ENCODE data around the gene EHD2.
"Not testable (repeated sequence)": the region's sequence is repeated elsewhere in the genome, so short reads cannot be mapped to it uniquely, and the experiment has no call there.

The EHD2 gene

DNA sequence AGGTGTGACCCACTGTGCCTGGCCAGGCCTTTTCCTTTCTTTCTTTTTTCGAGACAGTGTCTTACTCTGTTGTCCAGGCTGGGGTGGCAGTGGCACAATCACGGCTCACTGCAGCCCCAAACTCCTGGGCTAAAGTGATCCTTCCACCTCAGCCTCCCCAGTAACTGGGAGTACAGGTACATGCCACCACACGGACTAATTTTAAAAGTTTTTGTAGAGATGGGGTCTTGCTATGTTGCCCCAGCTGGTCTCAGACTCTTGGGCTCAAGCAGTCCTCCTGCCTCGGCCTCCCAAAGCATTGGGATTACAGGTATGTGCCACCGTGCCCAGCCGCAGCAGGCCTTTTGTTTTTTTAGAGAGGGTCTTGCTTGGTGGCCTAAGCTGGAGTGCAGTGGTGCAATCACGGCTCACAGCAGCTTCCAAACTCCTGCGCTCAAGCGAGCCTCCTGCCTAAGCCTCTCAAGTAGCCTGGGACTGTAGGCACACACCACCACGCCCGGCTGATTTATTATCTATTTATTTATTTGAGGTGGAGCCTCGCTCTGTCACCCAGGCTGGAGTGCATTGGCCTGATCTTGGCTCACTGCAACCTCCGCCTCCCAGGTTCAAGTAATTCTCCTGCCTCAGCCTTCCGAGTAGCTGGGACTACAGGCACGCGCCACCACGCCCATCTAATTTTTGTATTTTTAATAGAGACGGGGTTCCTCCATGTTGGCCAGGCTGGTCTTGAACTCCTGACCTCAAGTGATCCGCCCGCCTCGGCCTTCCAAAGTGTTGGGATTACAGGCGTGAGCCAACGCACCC lies 64.2 kb downstream of the EHD2 start:
- not testable (repeated sequence) for H3K9me3 Mint-ChIP-seq; ATAC-seq (replicated peaks; ENCODE audit: extremely low read depth, poor library complexity, severe bottlenecking); H3K27me3 Mint-ChIP-seq; DNase-seq (ENCODE audit: low spot score in 2 of 2)
- Mint-ChIP-seq H3K27ac (ENCODE audit: low read depth) (peak overlapping the region; percentile 91), H3K4me1 (peaks cover 28% of the 10 kb centered on the region), H3K4me3 (peak overlapping the region; percentile 95), H3K36me3 (ENCODE audit: insufficient read depth) (peaks cover 13% of the 10 kb centered on the region)

DNA sequence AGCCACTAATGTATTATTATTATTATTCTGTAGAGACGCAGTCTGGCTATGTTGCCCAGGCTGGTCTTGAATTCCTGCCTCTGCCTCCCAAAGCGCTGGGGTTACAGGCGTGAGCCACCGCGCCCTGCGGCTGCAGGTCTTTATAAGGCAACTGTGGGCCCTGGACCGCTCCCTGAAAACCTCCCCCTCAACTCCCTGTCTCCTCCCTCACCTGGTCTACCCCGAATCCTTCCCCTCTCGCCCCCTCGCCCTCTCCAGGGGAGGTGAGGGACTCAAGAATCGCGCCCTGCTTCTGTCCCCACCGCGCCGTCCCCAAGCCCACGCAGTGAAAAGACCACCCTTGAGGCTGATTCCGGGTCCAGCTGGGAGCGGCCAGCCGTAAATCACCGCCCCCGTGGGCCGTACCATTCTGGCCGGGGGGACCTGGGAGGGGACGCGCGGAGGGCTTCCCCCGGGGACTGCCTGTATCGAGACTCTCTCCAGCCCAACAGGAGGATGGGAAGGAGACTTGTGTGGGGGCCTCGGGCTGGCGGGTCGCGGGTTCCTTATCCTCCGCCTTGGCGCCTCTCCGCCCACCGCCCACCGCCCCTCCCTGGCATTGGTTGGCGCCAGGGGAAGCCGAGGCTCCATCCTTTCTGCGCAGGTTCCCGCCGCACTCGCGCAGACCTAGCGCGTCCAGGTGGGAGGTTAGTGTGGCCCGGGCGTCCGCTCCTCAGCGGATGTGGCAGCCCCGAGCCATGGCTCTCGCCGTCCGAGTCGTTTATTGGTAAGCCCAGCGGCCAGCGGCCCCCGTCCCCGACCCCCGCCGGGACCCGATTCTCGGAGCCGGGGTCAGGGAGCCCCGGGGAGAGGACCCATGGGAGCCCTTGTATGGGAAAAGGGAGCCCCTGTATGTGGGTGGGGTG lies 65.1 kb downstream of the EHD2 start, which contains the start of gene SELENOW:
Gene SELENOW, plus strand, starts transcription at position 655 of the 905 bp plus-strand sequence. Its CDS starts 83 bp downstream, at position 738.
- ATAC-seq (replicated peaks; ENCODE audit: extremely low read depth, poor library complexity, severe bottlenecking) (peak; percentile 91), DNase-seq (ENCODE audit: low spot score in 2 of 2) (peak; percentile 66 to 73)
- Mint-ChIP-seq H3K9me3 (no peaks in the 10 kb centered on the region), H3K27me3 (no peaks in the 10 kb centered on the region), H3K4me3 (peak within 1 kb of the TSS; percentile 95), H3K36me3 (ENCODE audit: insufficient read depth) (peaks cover 16% of the 10 kb centered on the region), H3K4me1 (peaks cover 28% of the 10 kb centered on the region), H3K27ac (ENCODE audit: low read depth) (peak within 1 kb of the TSS; percentile 91)

DNA sequence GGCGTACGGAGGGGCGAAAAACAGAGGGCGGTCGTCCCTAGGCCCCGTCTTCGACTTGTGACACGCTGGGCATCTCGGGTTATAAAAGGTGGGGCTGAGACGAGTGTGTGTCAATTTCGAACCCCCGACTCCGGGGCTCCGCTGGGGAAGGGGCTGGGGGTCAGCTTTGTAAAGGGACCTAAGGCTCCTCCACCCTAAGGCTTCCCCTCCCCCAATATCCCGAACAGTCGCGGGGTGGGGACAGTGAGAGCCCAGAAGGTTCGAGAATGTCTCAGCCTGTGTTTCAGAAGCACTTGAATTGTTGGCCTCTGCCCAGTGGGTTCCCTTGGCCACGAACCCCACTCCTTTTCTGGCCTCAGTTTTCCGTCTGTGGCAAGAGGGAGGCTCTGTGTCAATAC lies 65.7 kb downstream of the EHD2 start:
- peak; percentile 35 for ATAC-seq (replicated peaks; ENCODE audit: extremely low read depth, poor library complexity, severe bottlenecking)
- Mint-ChIP-seq H3K36me3 (ENCODE audit: insufficient read depth) (peaks cover 18% of the 10 kb centered on the region), H3K4me1 (peaks cover 28% of the 10 kb centered on the region), H3K27me3 (no peaks in the 10 kb centered on the region), H3K27ac (ENCODE audit: low read depth) (peak overlapping the region; percentile 91), H3K9me3 (no peaks in the 10 kb centered on the region), H3K4me3 (peak overlapping the region; percentile 95)
- no peak for DNase-seq (ENCODE audit: low spot score in 2 of 2)

DNA sequence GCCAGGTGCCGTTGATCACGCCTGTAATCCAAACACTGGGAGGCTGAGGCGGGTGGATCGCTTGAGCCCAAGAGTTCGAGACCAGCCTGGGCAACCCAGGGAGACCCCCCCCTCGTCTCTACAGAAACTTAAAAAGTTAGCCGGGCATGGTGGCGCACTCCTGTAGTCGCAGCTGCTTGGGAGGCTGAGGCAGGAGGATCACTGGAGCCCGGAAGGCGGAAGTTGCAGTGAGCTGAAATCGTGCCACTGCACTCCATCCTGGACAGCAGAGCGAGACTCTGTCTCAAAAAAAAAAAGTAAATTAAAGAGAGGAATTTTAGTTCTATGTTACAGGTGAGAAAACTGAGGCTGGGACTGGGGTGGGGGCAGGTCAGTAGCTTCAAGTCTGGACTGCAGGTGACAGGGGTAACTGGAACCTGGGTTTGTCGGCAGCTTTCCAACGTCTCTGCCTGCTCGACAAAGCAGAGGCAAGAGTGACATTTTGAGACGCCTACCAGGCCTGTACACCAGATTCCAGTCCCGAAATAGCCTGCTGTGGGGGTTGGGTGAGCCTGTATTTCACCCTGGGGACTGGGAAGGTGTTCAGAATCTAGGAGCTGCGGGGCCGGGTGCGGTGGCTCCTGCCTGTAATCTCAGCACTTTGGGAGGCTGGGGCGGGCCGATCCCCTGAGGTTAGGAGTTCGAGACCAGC lies 66.4 kb downstream of the EHD2 start:
- ATAC-seq (replicated peaks; ENCODE audit: extremely low read depth, poor library complexity, severe bottlenecking) (no peak), DNase-seq (ENCODE audit: low spot score in 2 of 2) (no peak)
- no peaks in the 10 kb centered on the region for H3K9me3 Mint-ChIP-seq
- peak overlapping the region; percentile 91 for H3K27ac Mint-ChIP-seq (ENCODE audit: low read depth)
- peaks cover 24% of the 10 kb centered on the region for H3K36me3 Mint-ChIP-seq (ENCODE audit: insufficient read depth)
- peaks cover 28% of the 10 kb centered on the region for H3K4me1 Mint-ChIP-seq
- peak overlapping the region; percentile 95 for H3K4me3 Mint-ChIP-seq
- H3K27me3 Mint-ChIP-seq, result no peaks in the 10 kb centered on the region

DNA sequence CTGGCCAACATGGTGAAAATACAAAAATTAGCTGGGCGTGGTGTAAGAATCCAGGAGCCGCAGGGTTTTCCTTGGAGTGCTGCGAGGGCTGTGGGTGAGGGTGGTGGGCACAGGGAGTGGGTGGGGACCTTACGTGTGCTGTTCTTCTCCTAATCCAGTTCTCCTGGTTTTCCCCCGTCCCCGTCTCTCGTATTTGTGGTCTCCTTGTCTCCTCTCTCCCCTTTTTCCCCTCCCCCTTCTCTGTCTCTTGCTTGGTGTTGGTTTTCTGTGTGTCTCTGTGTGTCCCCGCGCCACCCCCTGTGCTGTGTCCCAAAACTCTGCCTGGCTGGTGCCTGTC lies 67.0 kb downstream of the EHD2 start:
- Mint-ChIP-seq H3K4me1 (peaks cover 28% of the 10 kb centered on the region), H3K36me3 (ENCODE audit: insufficient read depth) (peaks cover 27% of the 10 kb centered on the region), H3K4me3 (peak overlapping the region; percentile 95), H3K9me3 (no peaks in the 10 kb centered on the region), H3K27me3 (no peaks in the 10 kb centered on the region), H3K27ac (ENCODE audit: low read depth) (peak overlapping the region; percentile 73)
- DNase-seq (ENCODE audit: low spot score in 2 of 2), result no peak
- no peak for ATAC-seq (replicated peaks; ENCODE audit: extremely low read depth, poor library complexity, severe bottlenecking)

DNA sequence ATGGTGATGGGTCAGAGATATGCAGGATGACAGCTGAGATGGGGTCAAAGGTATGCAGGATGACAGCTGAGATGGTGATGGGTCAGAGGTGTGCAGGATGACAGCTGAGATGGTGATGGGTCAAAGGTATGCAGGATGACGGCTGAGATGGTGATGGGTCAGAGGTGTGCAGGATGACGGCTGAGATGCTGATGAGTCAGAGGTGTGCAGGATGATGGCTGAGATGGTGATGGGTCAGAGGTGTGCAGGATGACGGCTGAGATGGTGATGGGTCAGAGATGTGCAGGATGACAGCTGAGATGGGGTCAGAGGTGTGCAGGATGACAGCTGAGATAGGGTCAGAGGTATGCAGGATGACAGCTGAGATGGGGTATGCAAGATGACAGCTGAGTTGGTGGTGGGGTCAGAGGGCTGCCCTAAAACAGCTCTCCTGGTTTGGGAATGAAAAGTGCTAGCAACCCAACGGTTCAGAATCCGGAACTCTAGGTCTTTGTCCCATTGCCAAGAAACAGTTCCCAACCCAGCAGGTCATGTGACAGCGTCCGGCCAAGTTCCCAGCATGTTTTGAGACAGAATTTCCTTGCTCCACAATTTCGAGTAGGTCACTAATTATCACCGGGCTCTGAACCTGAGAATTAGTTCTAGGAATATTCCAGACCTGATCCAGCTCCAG lies 68.5 kb downstream of the EHD2 start:
- no peak for DNase-seq (ENCODE audit: low spot score in 2 of 2)
- H3K4me1 Mint-ChIP-seq, result peaks cover 28% of the 10 kb centered on the region
- no peak overlapping the region for H3K4me3 Mint-ChIP-seq
- ATAC-seq (replicated peaks; ENCODE audit: extremely low read depth, poor library complexity, severe bottlenecking), result no peak
- H3K9me3 Mint-ChIP-seq, result no peaks in the 10 kb centered on the region
- no peaks in the 10 kb centered on the region for H3K27me3 Mint-ChIP-seq
- H3K36me3 Mint-ChIP-seq (ENCODE audit: insufficient read depth), result peaks cover 28% of the 10 kb centered on the region
- H3K27ac Mint-ChIP-seq (ENCODE audit: low read depth), result no peak overlapping the region

DNA sequence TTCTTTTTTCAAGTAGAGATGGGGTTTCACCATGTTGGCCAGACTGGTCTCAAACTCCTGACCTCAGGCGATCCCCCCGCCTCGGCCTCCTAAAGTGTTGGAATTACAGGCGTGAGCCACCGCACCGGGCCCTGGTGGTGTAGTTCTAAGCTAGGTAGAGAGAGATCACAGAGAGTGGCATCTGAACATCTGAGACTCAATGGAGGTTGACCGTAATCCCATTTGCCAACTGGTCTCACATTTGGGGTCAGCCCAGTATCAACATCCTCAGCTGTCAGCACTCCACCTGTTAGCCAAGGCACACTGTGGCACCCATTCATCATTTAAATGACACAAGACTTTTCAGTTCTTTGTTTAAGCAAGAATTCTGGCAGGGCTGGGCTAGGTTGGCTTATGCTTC lies 73.3 kb downstream of the EHD2 start:
- no peak overlapping the region for H3K4me3 Mint-ChIP-seq
- DNase-seq (ENCODE audit: low spot score in 2 of 2) (no peak), ATAC-seq (replicated peaks; ENCODE audit: extremely low read depth, poor library complexity, severe bottlenecking) (no peak)
- H3K36me3 Mint-ChIP-seq (ENCODE audit: insufficient read depth), result peaks cover 21% of the 10 kb centered on the region
- peaks cover 5% of the 10 kb centered on the region for H3K4me1 Mint-ChIP-seq
- H3K27ac Mint-ChIP-seq (ENCODE audit: low read depth), result no peak overlapping the region
- no peaks in the 10 kb centered on the region for H3K9me3 Mint-ChIP-seq
- H3K27me3 Mint-ChIP-seq, result no peaks in the 10 kb centered on the region

DNA sequence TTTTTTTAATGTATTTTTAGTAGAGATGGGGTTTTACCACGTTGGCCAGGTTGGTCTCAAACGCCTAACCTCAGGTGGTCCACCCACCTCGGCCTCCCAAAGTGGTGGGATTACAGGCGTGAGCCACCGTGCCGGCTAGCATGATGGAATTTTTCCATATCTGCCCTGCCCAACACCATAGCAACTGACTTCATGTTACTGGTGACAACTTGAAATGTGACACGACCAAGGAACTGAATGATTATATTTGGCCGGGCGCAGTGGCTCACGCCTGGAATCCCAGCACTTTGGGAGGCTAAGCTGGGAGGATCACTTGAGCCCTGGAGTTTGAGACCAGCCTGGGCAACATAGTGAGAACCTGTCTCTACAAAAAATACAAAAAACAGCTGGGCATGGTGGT lies 74.1 kb downstream of the EHD2 start:
- H3K9me3 Mint-ChIP-seq; H3K4me3 Mint-ChIP-seq; H3K27ac Mint-ChIP-seq (ENCODE audit: low read depth); ATAC-seq (replicated peaks; ENCODE audit: extremely low read depth, poor library complexity, severe bottlenecking); H3K27me3 Mint-ChIP-seq; DNase-seq (ENCODE audit: low spot score in 2 of 2); H3K4me1 Mint-ChIP-seq: not testable (repeated sequence)
- H3K36me3 Mint-ChIP-seq (ENCODE audit: insufficient read depth), result peaks cover 17% of the 10 kb centered on the region

DNA sequence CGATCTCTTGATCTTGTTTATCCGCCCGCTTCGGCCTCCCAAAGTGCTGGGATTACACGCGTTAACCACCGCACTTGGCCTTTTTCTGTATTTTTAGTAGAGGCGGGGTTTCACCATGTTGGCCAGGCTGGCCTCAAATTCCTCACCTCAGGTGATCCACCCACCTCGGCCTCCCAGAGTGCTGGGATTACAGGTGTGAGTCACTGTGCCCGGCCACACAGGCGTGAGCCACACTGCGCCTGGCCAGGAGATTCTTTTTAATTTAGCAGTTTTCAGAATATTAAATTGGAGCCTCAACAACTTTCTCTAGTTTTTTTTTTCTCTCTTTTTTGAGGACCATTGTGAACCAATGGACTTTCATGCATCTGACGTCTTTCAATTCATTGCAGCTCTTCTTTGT lies 76.6 kb downstream of the EHD2 start:
- H3K36me3 Mint-ChIP-seq (ENCODE audit: insufficient read depth); ATAC-seq (replicated peaks; ENCODE audit: extremely low read depth, poor library complexity, severe bottlenecking); H3K27ac Mint-ChIP-seq (ENCODE audit: low read depth); H3K9me3 Mint-ChIP-seq; DNase-seq (ENCODE audit: low spot score in 2 of 2); H3K4me3 Mint-ChIP-seq; H3K4me1 Mint-ChIP-seq; H3K27me3 Mint-ChIP-seq: not testable (repeated sequence)

DNA sequence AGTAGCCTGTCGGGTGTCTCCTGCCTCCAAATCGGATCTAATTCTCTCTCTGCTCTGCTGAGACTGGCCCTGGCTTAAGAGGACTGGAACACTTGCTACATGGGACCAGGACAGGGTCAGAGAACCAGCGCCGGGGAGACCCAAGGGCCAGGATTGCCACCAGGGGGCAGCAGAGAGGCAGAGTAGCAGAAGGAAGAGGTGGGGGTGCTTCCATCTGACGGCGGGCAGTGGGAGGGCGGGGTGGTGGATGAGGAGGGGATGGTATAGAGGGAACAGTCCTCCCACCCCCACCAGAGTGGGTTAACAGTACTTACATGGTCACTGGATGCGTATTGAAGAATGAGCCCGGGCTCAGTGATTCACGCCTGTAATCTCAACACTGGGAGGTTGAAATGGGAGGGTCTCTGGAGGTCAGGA lies 77.2 kb downstream of the EHD2 start:
- H3K4me1 Mint-ChIP-seq, result peaks cover 5% of the 10 kb centered on the region
- H3K27me3 Mint-ChIP-seq, result no peaks in the 10 kb centered on the region
- ATAC-seq (replicated peaks; ENCODE audit: extremely low read depth, poor library complexity, severe bottlenecking) (no peak), DNase-seq (ENCODE audit: low spot score in 2 of 2) (peak; percentile 52 to 79)
- H3K36me3 Mint-ChIP-seq (ENCODE audit: insufficient read depth), result peaks cover 2% of the 10 kb centered on the region
- H3K4me3 Mint-ChIP-seq, result no peak overlapping the region
- H3K9me3 Mint-ChIP-seq, result no peaks in the 10 kb centered on the region
- H3K27ac Mint-ChIP-seq (ENCODE audit: low read depth), result no peak overlapping the region

DNA sequence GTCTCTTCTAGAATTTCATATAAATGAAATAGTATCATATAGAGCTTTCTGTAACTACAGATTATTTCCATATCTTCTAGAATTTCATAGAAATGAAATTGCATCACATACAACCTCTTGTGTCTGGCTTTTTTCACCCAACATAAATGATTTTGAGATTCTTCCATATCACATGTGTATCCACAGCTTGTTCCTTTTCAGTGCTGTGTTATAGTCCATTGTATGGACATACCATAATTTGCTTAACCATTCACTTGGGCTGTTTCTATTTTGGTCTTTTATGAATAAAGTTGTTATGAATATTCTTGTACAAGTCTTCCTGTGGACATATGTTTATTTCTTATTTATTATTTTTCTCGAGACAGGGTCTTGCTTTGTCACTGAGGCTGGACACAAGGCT lies 79.4 kb downstream of the EHD2 start:
- H3K4me1 Mint-ChIP-seq, result peaks cover 5% of the 10 kb centered on the region
- ATAC-seq (replicated peaks; ENCODE audit: extremely low read depth, poor library complexity, severe bottlenecking), result no peak
- DNase-seq (ENCODE audit: low spot score in 2 of 2), result no peak
- H3K4me3 Mint-ChIP-seq, result no peak overlapping the region
- H3K27ac Mint-ChIP-seq (ENCODE audit: low read depth), result no peak overlapping the region
- peaks cover under 1% of the 10 kb centered on the region for H3K27me3 Mint-ChIP-seq
- H3K9me3 Mint-ChIP-seq, result no peaks in the 10 kb centered on the region
- peaks cover 2% of the 10 kb centered on the region for H3K36me3 Mint-ChIP-seq (ENCODE audit: insufficient read depth)

All from central memory CD8-positive, alpha-beta T cell (primary cell).